Measurements from ENCODE around the gene REEP5. TPM values are rescaled to one million over a fixed set of nuclear protein-coding genes. Genes with fewer than 3 reads are reported as not detected.

Gene REEP5
- total and polyA plus RNA-seq, 9 of the 15 experiments (the other 6 are each of a cell fraction or from before 2014, with no cell fraction given) = 14.7 to 102 (median 36.0) TPM

DNA sequence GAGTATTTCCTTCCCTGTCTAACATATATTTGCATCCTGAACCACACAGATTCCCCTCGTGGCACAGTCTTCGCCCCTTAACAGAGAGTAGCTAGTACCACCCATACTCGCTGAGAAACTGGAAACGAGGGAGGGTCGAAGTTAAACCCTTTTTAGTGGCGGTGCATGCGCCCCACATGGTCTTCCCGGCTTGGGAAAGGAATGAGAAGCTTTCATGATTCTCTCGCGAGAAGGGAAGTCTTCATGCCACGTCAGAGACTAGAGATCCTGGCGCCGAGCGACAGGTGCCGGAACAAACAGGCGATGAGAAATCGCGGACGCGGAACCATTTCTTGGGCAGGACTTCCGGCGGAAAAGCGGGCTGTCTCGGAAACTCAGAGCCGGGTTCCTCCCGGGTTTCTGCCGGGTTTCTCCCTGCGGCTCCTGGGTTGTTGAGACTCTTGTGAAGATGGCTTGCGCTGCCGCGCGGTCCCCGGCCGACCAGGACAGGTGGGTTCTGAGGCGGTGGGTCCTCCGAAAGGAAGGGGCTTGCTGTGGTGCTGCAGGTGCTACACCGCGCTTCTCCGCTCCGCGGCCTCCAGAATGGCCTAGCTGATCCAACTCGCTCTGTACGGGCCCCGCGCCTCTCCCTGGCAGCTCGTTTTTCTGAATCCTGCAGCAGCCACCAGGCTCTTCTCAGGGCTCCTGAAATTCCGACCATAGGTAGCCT is 60.9 kb downstream of the REEP5 start, which contains the start of gene SRP19 (continued):
- TF ChIP-seq ZNF699 (CRISPR knock-in tag; IDR thresholded peaks at IDR 0.05; ENCODE audit: insufficient replicate concordance) = no peak
- TF ChIP-seq NFIX (CRISPR knock-in tag; IDR thresholded peaks at IDR 0.05; ENCODE audit: low read depth) = no peak
- 0 out of 2 replicates have a peak, but pooled peaks have one; percentile 23 for TF ChIP-seq SMC3 (conservative IDR thresholded peaks at IDR 0.05; ENCODE audit: insufficient read depth, low read depth, low read length)
- no peak for TF ChIP-seq TRIM25 (IDR thresholded peaks at IDR 0.05; ENCODE audit: borderline replicate concordance)
- peak; percentile 15; the same call in 1 of the 2 replicates for TF ChIP-seq PTRF (tag; IDR thresholded peaks at IDR 0.05)
- TF ChIP-seq, protein P1, sequence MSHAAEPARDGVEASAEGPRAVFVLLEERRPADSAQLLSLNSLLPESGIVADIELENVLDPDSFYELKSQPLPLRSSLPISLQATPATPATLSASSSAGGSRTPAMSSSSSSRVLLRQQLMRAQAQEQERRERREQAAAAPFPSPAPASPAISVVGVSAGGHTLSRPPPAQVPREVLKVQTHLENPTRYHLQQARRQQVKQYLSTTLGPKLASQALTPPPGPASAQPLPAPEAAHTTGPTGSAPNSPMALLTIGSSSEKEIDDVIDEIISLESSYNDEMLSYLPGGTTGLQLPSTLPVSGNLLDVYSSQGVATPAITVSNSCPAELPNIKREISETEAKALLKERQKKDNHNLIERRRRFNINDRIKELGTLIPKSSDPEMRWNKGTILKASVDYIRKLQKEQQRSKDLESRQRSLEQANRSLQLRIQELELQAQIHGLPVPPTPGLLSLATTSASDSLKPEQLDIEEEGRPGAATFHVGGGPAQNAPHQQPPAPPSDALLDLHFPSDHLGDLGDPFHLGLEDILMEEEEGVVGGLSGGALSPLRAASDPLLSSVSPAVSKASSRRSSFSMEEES (CRISPR knock-in tag; IDR thresholded peaks at IDR 0.05) = no peak
- no peak for TF ChIP-seq STAT5B (CRISPR knock-in tag; IDR thresholded peaks at IDR 0.05)
- TF ChIP-seq ZC3H4 (CRISPR knock-in tag; IDR thresholded peaks at IDR 0.05; ENCODE audit: borderline replicate concordance) = no peak
- peak; percentile 25 for TF ChIP-seq HNRNPLL (IDR thresholded peaks at IDR 0.05; ENCODE audit: low read depth, low read length, poor library complexity, severe bottlenecking)
- TF ChIP-seq, protein P2, sequence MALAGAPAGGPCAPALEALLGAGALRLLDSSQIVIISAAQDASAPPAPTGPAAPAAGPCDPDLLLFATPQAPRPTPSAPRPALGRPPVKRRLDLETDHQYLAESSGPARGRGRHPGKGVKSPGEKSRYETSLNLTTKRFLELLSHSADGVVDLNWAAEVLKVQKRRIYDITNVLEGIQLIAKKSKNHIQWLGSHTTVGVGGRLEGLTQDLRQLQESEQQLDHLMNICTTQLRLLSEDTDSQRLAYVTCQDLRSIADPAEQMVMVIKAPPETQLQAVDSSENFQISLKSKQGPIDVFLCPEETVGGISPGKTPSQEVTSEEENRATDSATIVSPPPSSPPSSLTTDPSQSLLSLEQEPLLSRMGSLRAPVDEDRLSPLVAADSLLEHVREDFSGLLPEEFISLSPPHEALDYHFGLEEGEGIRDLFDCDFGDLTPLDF (CRISPR knock-in tag; IDR thresholded peaks at IDR 0.05) = peak; percentile 92
- TF ChIP-seq BRF2 (IDR thresholded peaks at IDR 0.05; ENCODE audit: borderline replicate concordance, insufficient read depth, insufficient read length) = no peak
- TF ChIP-seq TFAP4 (CRISPR knock-in tag; IDR thresholded peaks at IDR 0.05; ENCODE audit: borderline replicate concordance) = peak; percentile 89
- TF ChIP-seq SMARCA5 (IDR thresholded peaks at IDR 0.05) = no peak
- TF ChIP-seq SRSF3 (IDR thresholded peaks at IDR 0.05; ENCODE audit: insufficient read depth, low read length) = no peak
- peak; percentile 69 for TF ChIP-seq CBX1 (IDR thresholded peaks at IDR 0.05; ENCODE audit: low read depth)
- TF ChIP-seq PHF8 (IDR thresholded peaks at IDR 0.05; ENCODE audit: borderline replicate concordance, low read length) = peak; percentile 91
- no peak for TF ChIP-seq ILF3 (IDR thresholded peaks at IDR 0.05; ENCODE audit: borderline replicate concordance)
- TF ChIP-seq ZNF274 (IDR thresholded peaks at IDR 0.05; ENCODE audit: borderline replicate concordance, low read depth, low read length) = no peak
- no peak for TF ChIP-seq HIVEP1 (CRISPR knock-in tag; IDR thresholded peaks at IDR 0.05)
- TF ChIP-seq MEF2D (tag; conservative IDR thresholded peaks at IDR 0.05; ENCODE audit: low read depth) = peak; percentile 53; the same call in 1 of the 2 replicates
- no peak for TF ChIP-seq ZNF124 (CRISPR knock-in tag; IDR thresholded peaks at IDR 0.05)
